GM18858 (cell line): ENCODE results near the gene TUBG1.

Experiments
- ATAC-seq: cut with Tn5 transposase; IDR thresholded peaks from one replicate; pipeline ENCODE4 v1.9.1; 2021; ENCODE audit not compliant: unreplicated experiment

TUBG1 gene

DNA sequence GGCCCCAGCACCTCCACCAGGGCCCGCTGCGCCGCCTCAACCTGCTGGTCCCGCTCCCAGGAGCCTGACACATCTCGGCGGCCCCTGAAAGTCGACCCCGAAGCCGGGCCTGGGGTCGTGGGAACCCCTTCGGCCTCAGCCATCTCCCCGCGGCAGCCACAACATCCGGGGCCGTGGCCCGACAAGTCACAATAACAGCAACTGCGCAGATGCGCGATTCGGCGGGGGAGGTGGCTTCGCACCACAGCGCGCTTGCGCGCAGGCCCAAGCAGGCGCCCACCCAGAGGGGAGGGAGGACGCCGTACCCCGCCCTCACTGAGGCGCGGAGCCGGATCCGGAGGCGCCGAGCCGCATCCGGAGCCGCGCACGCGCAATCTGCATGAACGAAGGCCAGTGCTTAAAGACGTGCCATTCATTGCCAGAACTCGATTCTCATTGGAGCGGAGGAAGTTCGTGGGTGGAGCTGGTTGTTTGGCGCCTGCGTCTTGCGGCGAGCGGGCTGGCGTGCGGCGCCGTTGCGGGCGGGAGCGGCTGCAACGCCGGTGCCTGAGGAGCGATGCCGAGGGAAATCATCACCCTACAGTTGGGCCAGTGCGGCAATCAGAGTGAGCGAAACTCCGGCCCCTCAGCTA, at the start of gene TUBG1, which contains the start of gene RETREG3:
Gene TUBG1, plus strand, starts transcription at position 502 of the 632 bp plus-strand sequence. Its CDS starts 55 bp downstream, at position 557.
Gene RETREG3, minus strand, starts transcription at position 193 of the 632 bp plus-strand sequence. Its CDS starts 50 bp downstream, at position 143.
- ATAC-seq, result peak; percentile 74

DNA sequence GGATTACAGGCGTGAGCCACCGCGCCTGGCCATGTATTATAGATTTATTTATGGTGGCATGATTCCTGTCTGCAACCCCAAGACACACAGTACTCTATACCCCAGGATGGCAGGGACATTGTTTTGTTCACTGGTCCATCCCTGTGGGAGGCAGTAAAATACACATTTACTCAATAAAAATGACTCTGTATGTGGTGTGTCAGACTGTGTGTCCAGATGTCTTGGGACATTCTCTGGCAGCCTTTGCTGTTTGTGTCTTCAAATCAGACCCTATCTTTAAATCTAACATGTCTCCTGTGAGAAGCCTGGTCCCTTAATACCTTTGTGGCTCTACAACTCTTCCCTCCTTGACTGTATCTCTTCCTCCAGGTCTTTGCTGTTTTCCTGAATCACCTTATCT, 49.2 kb upstream of the TUBG1 start:
- no peak for ATAC-seq

DNA sequence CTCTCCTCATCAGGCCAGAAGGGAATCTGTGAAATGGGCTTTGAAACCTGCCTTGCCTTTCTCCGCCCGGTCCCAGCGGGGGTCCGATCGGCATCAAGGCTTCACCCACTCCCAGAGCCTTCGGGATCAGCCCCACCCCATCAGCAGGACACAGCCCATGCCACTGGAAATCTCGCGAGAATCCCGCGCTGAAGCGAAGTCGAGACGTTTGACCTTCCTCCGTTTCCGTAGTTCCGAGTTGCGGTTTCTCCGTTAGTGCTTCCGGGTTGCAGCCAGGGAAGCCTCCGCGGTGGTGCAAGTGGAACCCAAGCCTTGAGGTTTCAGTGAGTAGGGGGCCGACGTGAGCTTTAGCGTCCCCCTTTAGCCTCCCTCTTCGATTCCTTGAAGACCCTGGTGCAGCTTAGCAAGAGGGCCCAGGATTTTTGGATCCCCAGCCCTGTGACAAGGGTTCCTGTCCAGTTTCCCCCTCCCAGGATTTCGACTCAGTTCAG, 47.5 kb upstream of the TUBG1 start, which contains the start of gene COASY:
Gene COASY, plus strand, starts transcription at position 252 of the 491 bp plus-strand sequence. CDS start 475 bp downstream, outside the sequence.
- ATAC-seq, result no peak

DNA sequence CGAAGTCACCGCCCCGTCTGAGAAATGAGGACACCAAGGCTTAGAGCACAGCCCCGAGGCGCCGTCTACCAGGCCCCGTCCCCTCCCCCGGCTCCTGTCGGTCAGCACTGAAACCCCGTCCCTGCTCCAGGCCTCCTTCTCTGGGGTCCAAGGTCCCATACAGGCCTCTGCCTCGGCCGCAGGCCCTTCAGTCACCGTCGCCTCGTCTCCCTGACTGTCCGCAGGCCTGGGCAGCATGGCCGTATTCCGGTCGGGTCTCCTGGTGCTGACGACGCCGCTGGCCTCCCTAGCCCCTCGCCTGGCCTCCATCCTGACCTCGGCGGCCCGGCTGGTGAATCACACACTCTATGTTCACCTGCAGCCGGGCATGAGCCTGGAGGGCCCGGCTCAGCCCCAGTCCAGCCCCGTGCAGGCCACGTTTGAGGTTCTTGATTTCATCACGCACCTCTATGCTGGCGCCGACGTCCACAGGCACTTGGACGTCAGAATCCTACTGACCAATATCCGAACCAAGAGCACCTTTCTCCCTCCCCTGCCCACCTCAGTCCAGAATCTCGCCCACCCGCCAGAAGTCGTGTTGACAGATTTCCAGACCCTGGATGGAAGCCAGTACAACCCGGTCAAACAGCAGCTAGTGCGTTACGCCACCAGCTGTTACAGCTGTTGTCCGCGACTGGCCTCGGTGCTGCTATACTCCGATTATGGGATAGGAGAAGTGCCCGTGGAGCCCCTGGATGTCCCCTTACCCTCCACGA, 46.9 kb upstream of the TUBG1 start:
- no peak for ATAC-seq

- no peak for ATAC-seq
These were observed 46.4 kb upstream of the TUBG1 start for GRCh38 chr17:42563143-42563509.

DNA sequence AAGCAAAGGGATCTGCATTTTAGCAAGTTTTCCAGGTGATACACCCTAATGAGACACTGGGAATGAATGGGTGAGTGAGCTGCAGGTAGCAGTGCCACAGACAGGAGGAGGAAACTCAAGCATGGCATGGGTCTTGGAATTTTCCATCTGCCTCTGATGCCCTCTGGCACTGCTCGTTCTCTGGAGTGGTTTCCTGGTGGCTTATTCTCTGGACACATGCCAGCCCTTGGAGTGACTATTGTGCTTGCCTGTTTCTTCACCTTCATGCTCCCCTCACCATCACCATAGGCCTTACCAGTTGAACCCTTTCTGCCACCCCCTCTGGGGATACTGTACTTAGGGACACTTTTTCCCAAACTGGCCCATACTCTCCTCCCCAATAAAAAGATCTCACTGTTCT, 45.9 kb upstream of the TUBG1 start:
- no peak for ATAC-seq

GRCh38 chr17:42563950-42564349, 45.5 kb upstream of the TUBG1 start:
- no peak for ATAC-seq

DNA sequence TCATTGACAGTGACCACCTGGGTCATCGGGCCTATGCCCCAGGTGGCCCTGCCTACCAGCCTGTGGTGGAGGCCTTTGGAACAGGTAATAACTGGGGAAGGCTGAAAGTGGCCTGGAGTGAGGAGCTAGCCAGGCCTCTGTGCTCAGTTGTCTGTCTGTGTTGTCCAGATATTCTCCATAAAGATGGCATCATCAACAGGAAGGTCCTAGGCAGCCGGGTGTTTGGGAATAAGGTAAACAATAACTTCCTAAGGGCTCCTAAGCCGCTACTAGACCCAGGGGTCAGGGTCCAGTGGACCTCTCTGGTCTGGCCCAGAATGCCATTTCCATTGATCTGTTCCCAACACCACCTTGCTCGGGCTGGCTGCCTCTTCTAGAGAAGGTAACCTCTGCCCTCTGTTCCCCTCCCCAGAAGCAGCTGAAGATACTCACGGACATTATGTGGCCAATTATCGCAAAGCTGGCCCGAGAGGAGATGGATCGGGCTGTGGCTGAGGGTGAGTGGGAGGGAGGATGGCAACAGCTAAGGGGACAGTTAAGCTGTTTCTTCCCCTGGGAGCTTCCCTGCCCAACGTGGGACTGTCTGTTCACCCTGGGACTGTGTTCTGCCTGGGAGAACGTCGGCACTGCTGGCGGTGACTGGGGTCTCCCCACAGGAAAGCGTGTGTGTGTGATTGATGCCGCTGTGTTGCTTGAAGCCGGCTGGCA, 44.5 kb upstream of the TUBG1 start:
- no peak for ATAC-seq

DNA sequence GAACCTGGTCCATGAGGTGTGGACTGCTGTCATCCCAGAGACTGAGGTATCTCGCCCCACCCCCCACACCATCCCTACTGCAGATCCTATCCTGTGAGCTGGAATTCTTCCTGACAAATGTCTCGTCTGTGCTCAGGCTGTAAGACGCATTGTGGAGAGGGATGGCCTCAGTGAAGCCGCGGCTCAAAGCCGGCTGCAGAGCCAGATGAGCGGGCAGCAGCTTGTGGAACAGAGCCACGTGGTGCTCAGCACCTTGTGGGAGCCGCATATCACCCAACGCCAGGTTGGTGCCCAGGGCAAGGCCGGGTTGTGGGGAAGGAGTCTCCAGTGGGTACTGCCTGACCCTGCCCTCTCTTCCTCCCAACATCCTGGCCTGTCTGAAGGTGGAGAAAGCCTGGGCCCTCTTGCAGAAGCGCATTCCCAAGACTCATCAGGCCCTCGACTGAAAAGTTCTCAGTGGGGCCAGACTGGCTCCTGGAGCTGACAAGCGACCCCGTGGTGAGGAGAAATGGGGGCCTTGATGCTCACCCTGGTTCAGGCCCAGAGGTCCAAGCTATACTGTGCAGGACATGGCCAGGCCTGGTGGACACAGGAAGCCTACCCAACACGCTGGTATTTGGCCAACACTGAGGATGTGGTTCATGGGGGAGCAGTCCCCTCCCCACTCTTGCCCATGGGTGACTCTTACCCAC, 43.8 kb upstream of the TUBG1 start:
- no peak for ATAC-seq

GRCh38 chr17:42566215-42566882, 43.1 kb upstream of the TUBG1 start:
- ATAC-seq, result no peak

DNA sequence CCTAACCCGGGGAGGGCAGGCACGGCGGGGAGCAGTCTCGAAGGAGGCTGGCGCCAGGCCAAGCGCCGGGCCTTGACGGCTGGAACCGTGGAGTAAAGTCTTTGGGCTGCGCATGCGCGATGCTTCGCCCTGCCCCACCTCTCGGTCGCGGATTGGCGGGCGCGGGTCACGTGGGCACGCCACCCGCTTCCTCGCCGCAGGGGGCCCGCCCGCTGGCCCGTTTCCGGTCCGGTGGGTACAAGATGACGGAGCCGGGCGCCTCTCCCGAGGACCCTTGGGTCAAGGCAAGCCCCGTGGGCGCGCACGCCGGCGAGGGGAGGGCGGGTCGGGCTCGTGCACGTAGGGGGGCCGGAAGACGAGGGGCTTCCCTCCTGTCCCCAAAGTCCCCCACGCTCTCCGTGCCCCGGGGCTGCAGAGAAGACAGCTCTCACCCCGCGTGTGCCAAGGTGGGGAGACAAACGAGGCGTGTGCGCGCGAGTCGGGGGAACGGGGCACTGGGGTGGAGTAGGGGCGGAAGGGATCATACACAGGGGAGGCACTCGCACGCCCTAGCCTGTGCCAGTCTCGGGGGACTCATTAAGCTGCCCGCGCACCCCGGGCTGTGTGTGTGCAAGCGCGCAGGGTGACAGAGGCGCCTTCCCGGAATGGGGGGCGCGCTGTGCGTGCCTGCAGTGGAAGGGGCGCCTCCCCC, 42.5 kb upstream of the TUBG1 start, which contains the start of gene MLX:
Gene MLX, plus strand, starts transcription at position 218 of the 691 bp plus-strand sequence. Its CDS starts 25 bp downstream, at position 243.
- no peak for ATAC-seq

GRCh38 chr17:42568341-42569111, 41.0 kb upstream of the TUBG1 start:
- no peak for ATAC-seq

- no peak for ATAC-seq
These were observed 37.9 kb upstream of the TUBG1 start for GRCh38 chr17:42571435-42572225.

DNA sequence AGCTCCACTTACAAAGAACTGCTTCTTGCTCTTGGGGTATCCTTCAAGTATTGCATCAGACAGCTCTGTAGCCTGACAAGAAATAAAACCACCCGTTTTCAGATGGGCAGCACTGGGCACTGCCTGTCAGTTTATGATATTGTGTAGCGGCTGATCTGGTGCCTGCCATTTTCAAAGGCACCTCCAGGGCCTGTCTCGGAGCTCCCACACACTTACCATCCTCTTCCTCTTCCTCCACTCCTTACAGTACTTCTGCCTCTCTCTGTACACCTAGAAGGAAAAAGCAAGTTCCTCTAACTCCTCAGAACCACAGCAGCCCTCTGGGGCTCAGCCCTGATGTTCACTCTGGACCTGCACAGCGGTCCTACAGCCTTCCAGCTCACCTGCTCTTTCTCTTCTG, 36.4 kb upstream of the TUBG1 start:
- no peak for ATAC-seq

DNA sequence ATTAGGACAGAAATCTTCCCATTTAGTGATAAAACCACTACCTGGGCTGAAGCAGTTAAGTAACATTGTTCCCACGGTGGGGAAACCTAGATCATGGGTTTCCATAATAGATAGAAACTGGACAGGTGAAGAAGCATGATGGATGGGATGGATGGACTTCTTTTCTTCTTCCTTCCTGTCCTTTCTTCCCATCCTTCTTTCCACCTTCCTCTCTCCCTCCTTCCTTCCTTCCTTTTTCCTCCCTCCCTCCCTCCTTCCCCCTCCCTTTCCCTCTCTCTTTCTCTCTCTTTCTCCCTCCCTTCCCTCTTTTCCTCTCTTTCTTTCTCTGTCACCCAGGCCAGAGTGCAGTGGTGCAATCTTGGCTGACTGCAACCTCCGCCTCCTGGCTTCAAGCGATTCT, 35.0 kb upstream of the TUBG1 start:
- ATAC-seq, result no peak

- ATAC-seq, result no peak
These were observed 32.3 kb upstream of the TUBG1 start for GRCh38 chr17:42577140-42577531.

DNA sequence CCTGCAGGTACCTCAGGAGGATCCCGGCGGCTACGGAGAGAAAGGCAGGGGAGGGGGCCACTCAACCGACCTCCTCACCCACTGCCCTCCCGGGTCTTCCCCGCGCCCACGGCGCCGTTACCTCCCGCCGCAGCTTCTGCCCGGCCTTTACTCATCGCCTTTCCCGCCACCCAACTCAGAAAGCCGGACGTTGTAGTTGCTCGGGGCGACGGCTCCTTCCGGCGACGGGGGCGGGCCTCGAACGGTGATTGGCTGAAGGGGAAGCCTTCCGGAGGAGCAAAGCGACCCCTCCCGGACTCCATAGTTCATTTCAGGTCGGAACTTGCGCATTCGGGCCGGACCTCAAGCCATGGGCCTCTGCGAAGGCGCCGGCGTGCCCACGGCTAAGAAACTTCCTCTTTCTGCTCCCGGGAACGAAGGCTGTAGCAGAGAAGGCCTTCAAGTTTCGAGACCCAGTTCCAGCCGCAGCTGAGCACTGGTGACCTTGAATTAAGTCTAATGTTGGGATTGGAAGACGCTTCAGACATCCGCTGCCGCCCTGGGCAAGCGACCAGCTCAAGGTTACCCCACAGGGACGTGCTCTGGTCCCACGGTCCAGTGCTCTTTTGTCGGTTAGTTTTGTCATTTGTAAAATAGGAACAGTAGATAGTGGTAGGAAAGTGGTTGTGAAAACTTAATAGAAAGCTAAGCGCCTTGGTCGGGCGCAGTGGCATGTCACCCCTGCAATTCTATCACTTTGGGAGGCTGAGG, 31.8 kb upstream of the TUBG1 start, which contains the start of gene PSMC3IP:
Gene PSMC3IP, minus strand, starts transcription at position 198 of the 750 bp plus-strand sequence. Its CDS starts 43 bp downstream, at position 155.
- peak; percentile 61 for ATAC-seq
